NK-92 (cell line): Measurements from ENCODE around the gene KIF25.
"Not testable (repeated sequence)": the region's sequence is repeated elsewhere in the genome, so short reads cannot be mapped to it uniquely, and the experiment has no call there.

Experiments
- DNase-seq: peaks from one replicate; lab custom pipeline; 2025; ENCODE audit not compliant: unreplicated experiment; lab: John Stamatoyannopoulos, UW

KIF25 gene

DNA sequence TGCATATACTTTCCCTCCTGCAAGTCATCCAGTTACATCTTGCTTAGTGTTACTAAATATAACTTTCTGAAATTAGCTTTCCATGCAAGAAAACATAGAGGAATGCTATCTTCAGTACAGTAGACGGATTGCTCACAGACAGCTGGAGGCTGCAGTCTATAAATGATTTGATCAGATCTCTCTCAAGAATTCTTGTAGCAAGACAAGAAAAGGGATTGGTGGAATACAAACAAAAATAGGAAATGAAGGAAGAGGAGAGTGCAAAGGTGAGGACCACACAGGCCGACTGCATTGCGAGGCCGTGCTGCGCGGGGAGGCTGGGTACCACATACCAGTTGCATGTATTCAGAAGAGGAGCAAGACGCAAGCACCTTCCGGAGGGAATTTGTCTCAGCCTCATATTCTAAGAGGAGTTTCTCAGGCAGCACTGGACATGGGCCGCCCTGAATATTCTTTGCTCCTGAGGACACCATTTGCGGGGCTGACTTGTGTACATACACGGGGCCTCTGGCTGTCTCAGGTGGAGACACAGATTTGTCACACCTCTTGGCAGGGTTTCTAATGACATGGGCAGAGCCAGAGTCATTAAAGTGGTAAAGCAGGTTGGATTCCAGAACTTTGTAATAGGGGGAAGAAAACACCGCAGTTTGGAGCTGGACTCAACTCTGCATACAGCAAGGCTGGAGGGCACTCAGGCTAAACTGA, 22.7 kb upstream of the KIF25 start:
- no peak for DNase-seq

DNA sequence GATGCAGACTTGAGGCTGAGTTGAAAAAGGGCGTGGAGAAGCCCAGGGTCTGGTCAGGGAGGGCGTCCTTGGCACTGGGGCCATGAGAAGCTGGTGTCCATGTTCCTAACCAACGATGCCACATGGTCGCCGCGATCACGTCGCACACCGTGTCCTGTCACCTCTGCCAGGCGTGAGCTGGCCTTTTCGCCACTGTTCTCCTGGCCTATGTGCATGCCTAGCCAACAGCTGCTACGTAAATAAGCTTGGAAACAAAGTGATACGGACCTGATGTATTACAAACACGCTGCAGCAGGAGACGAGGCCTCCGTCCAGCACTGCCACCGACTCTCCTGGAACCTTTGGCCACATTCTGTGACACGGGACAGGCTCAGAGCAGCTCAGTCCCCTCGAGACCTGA, 22.0 kb upstream of the KIF25 start:
- DNase-seq = no peak

DNA sequence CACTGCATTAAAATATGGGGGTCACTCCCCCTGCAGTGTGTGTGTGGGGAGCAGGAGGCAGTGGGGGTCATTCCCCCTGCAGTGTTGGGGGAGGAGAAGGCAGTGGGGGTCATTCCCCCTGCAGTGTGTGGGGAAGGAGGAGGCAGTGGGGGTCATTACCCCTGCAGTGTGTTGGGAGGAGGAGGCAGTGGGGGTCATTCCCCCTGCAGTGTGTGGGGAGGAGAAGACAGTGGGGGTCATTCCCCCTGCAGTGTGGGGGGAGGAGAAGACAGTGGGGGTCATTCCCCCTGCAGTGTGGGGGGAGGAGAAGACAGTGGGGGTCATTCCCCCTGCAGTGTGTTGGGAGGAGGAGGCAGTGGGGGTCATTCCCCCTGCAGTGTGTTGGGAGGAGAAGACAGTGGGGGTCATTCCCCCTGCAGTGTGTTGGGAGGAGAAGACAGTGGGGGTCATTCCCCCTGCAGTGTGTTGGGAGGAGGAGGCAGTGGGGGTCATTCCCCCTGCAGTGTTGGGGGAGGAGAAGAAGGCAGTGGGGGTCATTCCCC, 21.3 kb upstream of the KIF25 start:
- DNase-seq = not testable (repeated sequence)

DNA sequence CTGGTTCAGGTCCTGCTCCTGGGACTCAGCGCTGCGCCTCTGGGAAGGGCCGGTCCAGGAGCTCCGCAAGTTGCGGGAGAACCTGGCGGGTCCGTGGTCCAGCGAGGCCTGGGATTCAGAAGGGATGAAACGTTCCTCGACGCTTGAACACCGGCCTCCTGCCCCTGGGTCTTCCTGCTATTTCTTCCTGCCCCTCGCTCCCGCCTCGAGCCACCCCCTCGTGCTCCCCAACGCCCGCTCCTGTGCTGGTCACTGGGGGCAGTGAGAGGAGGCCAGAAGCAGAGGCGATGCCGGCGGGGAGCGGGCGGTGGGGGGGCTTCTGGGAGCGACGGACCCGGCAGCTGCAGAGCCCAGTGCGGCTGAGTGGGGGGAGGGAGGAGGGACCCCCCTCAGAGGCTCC, 20.8 kb upstream of the KIF25 start:
- DNase-seq = no peak

DNA sequence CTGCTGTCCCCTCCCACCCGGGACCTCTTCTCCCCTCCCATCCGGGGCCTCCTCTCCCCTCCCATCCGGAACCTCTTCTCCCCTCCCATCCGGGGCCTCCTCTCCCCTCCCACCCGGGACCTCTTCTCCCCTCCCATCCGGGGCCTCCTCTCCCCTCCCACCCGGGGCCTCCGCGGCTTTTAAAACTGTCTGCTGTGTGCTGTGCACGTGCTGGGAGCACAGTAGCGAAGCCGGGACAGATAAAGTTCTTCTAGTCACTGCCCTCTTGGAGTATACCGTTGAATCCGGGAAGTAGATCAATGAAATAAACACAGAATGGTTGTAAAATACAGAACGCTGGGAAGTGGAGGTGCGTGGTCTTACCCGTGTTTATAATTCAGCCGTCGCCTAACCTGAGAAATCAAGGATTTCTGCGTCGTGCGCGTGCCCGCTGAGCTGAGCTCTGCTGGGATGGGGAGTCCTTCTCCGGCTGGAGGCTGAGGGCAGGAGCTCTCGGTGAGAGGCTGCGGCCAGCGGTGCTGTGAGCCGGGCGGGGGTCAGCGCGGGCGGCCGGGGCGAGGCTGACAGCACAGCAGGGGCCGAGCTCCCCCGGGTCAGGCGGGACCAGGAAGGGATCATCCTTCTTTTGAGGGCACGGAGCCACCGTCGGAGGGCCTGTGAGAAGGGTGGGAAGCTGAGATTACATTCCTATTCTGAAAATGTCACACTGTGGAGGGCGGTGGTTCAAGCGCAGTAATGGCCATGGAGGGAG, 19.6 kb upstream of the KIF25 start:
- no peak for DNase-seq

DNA sequence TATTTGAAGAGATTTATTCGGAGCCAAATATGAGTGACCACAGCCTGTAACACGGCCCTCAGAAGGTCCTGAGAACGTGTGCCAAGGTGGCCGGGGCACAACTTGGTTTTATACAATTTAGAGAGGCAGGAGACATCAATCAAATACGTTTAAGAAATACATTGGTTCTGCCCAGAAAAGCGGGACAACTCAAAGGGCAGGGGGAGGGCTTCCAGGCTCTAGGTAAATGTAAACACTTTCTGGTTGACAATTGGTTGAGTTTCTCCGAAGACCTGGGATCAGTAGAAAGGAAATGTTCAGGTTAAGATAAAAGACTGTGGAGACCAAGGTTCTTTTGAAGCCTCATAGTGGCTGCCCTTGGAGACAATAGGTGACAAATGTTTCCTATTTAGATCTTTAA, 18.9 kb upstream of the KIF25 start:
- DNase-seq = no peak

DNA sequence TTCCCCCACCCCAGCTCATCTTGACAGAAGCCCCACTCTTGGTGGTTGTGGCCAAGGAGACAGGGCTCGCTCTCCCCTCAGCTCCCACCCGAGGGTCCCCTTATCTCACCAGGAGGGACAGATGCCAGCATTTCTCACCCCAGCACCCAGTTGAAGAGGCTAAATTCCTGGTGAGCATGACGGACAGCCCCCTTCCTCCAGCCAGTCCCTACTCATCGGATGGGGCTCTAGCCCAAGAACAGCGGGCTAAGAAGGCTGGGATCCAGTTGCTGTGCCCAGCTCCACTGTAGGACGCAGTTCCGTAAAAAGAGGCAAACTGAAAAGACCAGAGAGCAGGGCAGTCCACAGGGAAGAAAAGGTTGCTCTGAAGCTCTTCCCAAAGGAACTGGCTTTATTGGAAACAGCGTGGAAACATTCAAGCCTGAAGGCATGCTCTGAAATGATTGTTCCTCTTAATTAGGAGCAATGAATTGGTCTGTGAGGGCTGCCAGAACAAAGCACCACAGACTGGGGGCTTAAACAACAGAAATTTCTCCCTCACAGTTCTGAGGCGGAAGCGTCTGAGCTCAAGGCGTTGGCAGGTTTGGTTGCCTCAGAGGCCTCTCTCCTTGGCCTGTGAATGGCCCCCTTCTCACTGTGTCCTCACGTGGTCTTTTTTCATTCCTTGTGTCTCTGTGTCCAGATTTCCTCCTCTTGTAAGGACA, 17.9 kb upstream of the KIF25 start:
- no peak for DNase-seq

DNA sequence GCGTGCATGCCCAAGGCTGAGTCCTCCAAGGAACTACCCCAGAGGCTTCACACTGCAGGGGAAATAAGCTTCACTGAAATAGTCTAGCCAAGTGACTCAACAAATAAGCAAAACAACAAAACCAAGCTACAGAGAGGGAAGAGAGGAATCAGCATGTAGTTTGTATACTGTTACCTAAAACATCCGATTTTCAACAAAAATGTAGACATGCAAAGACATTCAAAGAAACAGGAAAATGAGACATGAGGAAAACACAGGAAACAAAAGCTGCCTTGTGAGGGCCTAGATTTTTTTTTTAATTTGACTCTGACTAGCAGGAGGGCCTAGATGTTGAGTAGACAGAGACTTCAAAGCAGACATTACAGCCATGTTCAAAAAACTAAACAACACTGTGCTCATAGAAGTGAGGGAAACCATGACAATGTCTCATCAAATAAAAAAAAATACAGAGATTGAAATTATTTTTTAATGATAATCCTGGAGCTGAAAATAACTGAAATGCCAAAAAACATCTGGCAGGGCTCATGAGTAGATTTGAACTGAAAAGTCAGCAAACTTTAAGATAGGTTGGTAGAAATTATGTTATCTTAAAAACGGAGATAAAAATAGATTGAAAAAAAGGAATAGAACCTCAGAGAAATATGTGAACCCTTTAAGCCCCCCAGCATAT, 16.4 kb upstream of the KIF25 start:
- no peak for DNase-seq

DNA sequence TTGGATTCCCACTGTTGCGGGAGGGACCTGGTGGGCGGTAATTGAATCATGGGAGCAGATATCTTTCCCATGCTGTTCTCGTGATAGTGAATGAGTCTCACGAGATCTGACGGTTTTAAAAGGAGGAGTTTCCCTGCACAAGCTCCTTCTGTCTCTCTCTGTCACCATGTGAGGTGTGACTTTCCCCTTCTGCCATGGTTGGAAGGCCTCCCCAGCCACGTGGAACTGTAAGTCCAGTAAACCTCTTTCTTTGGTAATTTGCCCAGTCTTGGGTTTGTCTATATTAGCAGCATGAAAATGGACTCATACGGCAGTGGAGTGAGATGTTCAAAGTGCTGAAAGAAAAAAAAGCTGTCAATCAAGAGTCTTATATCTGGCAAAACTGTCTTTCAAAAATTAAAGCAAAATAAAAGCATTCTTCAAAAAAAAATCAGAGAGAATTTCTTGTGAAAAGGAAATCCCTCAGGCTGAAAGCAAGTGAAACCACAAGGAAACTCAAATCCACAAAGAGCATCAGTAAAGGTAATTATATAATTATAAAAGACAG, 15.5 kb upstream of the KIF25 start:
- DNase-seq = no peak

DNA sequence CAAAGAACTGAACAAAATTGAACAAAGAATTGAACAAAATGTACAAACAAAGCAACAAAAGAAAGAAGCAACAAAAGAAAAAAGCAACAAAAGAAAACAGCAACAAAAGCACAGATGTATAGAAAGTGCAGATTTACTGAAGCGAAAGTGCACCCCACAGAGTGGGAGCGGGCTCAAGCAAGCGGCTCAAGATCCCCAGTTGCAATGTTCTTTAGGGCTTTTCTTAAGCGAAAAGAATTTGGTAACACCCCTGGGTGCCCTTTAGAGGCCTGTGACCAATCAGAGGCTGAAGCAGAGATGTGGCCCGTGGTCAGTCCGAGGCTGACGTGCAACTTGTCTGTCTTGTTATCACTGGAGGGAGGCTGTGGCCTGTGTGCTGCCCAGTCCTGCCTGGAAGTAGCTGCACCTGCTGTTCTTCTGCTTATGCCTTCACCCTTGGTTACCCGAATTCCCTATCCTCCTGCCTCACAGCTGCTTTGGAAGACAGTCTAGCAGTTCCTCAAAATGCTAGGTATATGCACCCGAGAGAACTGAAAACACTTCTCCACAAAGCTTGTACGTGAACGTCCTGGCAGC, 13.2 kb upstream of the KIF25 start:
- no peak for DNase-seq

DNA sequence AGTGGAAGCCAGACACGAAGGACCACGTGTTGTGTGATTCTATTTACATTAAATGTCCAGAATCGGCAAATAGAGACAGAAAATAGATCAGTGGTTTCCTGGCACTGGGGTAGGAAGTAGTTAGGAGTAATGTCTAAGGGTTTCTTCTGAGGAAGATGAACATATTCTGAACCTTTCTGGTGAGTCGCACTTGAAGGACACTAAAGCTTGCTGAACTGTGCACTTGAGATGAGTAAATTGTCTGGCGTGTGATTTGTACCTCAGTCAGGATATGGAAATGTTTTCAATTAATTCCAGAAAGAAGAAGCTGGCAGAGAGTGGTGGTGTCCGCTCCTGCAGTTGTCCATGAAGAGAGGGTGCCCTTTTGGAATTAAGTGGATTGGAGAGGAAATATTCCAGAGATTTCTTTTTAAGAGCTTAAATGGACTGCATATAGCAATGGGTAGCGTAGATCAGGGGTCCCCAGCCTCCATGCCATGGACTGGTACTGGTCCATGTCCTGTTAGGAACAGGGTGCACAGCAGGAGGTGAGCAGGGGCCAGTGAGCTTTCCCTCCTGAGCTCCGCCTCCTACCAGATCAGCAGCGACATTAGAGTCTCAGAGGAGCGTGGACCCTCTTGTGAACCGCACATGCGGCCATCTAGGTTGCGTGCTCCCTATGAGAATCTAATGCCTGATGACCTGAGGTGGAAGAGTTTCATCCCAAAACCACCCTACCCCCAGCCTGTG, 12.4 kb upstream of the KIF25 start:
- no peak for DNase-seq

DNA sequence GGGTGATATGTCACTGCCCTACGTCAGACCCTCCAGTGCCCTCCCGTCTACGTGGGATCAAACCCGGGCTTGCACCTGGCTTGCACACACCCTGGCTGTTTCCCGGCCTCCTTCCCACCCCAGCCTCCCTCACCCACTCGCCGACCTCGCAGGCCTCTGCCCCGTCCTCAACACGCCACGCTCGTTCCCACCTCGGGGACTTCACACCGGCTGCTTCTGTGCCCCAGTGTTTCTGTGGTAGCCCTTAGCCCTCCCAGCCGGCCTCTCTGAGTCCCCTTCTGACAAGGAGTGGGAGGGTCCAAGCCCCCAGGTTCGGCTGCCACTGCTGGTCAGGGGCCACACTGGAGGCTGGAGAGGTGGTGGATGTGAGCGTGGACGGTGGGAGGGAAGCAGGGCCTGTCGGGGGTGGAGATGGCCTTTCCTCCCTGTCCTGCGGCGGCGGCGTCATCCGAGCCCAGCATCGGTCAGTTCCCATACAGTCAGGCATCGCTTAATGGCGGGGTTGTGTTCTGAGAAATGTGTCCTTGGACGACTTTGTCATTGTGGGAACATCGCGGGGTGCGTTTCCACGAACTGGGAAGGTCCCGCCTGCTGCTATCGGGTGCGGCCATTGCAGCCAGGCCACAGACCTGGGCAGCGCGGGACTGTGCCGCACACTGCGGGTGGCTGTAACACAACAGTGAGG, 11.4 kb upstream of the KIF25 start:
- DNase-seq = no peak

DNA sequence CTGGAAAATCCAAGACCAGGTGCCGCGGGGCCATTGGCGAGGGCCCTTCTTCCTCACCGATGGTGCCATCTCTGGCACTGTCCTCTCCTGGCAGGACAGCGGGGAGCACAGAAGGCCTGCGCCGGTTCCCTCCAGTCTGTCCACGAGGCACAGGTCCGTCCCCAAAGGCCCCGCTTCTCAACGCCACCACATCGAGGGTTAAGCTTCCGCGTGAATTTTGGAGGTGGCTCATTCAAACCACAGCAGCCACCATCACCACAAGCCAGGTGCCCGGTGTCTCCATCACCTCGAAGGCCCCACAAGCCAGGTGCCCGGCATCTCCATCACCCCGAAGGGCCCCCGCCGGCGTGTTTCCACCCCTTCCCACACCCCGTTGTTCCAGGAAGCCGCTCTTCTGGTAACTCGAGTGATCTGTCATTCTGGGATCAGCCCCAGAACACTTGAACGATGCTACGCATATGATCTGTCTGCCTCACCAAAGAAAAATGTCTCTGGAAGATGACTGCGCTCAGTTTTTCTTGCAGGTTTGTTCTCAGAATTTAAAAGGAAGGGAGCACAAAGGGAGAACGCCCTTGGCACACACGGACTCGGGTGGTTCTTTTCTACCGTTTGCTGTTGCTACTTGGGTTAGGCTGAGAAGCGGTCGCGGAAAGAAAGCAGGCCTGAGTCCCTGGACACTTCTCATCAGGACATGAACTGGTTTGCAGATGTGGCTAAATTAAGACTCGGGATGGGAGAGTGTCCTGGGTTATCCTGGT, 9.9 kb upstream of the KIF25 start:
- no peak for DNase-seq

DNA sequence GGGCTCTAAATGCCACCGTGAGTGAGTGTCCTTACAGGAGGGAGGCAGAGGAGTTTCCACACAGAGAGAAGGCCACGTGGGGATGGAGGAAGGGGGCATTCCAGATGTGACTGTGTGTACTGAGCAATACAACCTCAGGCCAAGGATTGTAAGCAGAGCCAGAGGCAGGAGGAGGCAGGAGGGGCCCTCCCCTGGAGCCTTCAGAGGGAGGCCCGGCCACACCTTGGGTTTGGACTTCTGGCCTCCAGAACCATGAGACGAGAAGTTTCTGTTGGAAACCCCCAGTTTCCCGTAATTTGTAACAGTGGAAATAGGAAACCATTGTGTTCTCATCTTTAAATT, 9.3 kb upstream of the KIF25 start:
- DNase-seq = no peak

DNA sequence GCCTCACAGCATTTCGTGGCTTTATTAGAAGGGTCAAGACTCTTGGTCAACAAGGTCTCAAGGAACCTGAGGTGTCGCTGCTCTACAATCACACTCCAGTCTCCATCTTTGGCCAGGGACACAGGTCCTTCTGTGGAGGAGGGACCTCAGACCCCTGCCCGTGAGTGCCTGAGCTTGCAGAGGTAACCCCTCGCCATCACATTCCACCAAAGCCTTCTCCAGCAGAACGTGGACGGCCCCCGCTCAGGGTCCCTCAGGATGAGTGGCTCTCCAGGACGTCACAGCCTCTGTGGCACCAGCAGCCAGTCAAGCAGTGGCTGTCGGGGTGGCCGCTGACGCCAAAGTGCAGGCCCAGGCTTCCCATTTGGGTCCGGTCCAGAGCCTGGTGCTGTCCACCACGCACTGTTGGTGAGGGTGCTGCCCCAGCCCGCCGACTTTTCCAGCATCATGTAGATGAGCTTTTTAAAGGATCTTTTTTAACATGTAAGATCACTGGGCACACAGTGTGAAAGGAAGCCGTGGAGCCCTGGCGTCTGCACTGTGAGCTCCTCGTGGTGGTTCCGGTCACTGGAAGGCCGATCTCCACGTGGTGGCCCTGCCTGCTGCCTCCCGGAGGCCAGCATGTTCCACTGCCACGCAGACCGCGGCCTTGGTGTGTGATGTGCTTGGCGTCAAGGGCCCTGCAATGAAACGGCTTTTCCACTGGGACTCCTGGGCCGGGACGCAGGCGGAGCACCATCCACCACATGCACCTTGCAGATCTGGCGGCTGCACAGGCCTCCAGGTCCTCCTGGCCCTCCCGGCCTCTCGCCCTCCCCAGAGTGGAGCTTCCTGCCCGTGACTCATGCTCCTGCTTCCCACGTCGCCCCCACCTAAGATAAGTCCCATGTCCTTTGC, 8.3 kb upstream of the KIF25 start:
- no peak for DNase-seq

DNA sequence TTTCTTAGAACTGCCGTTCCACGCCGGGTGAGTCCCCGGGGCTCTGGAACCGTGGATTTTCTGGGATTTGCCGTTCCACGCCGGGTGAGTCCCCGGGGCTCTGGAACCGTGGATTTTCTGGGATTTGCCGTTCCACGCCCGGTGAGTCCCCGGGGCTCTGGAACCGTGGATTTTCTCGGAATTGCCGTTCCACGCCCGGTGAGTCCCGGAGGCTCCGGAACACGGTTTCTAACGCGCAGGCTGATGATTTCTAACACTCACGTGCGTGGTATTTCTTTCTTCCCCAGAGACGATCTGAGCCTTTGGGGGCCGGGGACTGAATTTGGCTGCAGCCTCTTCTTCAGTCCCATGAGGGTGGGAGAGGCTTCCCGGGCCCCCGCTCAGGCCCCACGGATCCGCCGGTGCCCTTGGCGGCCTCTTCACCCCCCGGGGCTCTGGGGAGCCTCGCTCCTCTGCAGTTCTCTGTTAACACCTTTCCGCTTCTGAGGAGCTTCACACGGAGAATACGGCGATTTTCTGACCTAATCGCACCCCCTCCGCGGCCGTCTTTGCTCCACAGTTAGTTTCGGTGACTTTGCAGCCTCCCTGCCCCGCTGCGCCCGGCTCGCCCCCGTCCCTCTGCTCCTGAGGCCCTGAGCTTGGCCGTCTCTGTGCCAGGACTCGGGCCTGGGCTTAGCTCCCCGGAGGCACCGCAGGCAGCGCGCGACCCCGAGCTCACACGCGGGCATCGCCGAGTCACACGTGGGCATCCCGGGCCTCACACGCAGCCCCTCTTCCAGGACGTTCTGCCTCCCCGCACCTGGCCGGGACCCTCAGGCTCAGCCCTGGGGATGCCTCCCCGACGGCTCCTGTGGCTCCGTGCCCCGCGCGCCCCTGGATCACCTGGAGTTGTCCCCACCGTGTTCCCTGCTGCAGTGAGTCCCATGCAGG, 7.2 kb upstream of the KIF25 start:
- no peak for DNase-seq

DNA sequence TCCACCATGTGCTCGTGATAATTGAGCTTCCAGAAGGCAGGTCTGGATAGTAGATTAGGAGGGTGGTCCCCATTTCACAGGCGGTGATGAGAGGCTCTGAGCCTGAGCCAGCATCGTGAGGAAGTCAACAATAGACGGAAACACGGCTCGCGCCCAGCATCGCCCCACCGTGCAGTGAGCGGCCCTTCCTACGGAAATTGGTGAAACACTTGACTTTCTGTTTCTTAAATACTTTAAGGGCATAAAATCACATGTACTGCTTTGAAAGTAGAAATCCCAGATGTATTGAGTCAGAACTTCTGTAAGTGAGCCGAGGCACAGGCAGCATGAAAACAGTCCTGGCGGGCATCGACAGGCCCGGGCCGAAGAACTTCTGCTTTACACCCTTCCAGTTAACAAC, 4.3 kb upstream of the KIF25 start:
- no peak for DNase-seq
